ENCODE results near the gene NHSL2. TPM values are rescaled to one million over a fixed set of nuclear protein-coding genes. Genes with fewer than 3 reads are reported as not detected.
A peak's percentile ranks its signal among the peaks of the same experiment; 100 is the strongest.

NHSL2 gene
- total RNA-seq, 4 donors from 2014 or later: 16.2 to 26.5 (median 23.0) TPM

DNA sequence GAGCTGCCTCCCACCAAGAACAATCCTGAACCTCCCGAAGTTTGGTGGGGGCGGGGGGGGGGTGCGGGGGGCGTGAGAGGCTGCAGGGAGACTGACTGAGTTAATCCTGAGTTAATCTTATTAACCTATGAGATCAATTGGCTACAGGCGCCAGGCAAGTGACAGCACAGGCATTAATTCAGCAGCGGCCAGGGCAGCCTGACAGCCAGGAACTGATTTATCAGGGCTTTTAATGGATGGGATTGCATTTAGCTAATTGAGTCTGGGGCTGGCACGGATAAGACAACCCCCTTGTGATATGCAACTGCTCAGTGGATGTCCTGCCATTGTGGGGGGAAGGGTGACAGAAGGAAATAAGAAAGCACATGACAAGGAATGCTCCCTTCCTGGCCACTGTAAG, 204.7 kb downstream of the NHSL2 start:
- no peak overlapping the region for H3K27ac ChIP-seq
- no peaks in the 10 kb centered on the region for H3K9me3 ChIP-seq
- no peaks in the 10 kb centered on the region for H3K27me3 ChIP-seq
- no peaks in the 10 kb centered on the region for H3K36me3 ChIP-seq
- H3K4me3 ChIP-seq: no peak overlapping the region
- WGBS, 2 donors: 39 to 59% methylated on average over 4 to 7 of the region's 7 CpGs
- TF ChIP-seq POLR2A (IDR thresholded peaks at IDR 0.05): no peak
- no peak for TF ChIP-seq EP300 (IDR thresholded peaks at IDR 0.05)
- TF ChIP-seq, protein P1, sequence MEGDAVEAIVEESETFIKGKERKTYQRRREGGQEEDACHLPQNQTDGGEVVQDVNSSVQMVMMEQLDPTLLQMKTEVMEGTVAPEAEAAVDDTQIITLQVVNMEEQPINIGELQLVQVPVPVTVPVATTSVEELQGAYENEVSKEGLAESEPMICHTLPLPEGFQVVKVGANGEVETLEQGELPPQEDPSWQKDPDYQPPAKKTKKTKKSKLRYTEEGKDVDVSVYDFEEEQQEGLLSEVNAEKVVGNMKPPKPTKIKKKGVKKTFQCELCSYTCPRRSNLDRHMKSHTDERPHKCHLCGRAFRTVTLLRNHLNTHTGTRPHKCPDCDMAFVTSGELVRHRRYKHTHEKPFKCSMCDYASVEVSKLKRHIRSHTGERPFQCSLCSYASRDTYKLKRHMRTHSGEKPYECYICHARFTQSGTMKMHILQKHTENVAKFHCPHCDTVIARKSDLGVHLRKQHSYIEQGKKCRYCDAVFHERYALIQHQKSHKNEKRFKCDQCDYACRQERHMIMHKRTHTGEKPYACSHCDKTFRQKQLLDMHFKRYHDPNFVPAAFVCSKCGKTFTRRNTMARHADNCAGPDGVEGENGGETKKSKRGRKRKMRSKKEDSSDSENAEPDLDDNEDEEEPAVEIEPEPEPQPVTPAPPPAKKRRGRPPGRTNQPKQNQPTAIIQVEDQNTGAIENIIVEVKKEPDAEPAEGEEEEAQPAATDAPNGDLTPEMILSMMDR (IDR thresholded peaks at IDR 0.05): no peak
- H3K4me1 ChIP-seq: peaks cover 0 to under 1% (median 0%) of the 10 kb centered on the region in 4 donors
- no peak for DNase-seq (ENCODE audit: low spot score in 2 of 2)

GRCh38 chrX:72117636-72118210, 207.1 kb downstream of the NHSL2 start:
- no peaks in the 10 kb centered on the region for H3K27me3 ChIP-seq
- DNase-seq (ENCODE audit: low spot score in 2 of 2): no peak
- H3K4me1 ChIP-seq: peaks cover 0 to 23% (median 9%) of the 10 kb centered on the region in 4 donors
- H3K27ac ChIP-seq: no peak overlapping the region
- TF ChIP-seq, protein P1 (IDR thresholded peaks at IDR 0.05): no peak
- TF ChIP-seq POLR2A (IDR thresholded peaks at IDR 0.05): no peak
- no peak for TF ChIP-seq EP300 (IDR thresholded peaks at IDR 0.05)
- H3K36me3 ChIP-seq: no peaks in the 10 kb centered on the region
- H3K4me3 ChIP-seq: no peak overlapping the region
- H3K9me3 ChIP-seq: no peaks in the 10 kb centered on the region
- 96 to 100% methylated on average over 2 of the region's 2 CpGs for WGBS, 2 donors

GRCh38 chrX:72120837-72121236, 210.2 kb downstream of the NHSL2 start:
- Histone ChIP-seq H3K9me3 (no peaks in the 10 kb centered on the region), H3K4me1 (peaks cover 0 to 47% (median 15%) of the 10 kb centered on the region in 4 donors), H3K27me3 (peaks cover 0 to 16% of the 10 kb centered on the region in 2 donors), H3K27ac (peak overlapping the region in 2 of 4 donors; percentile 76 to 77), H3K4me3 (no peak overlapping the region), H3K36me3 (no peaks in the 10 kb centered on the region)
- no peak for DNase-seq (ENCODE audit: low spot score in 2 of 2)
- TF ChIP-seq, protein P1 (IDR thresholded peaks at IDR 0.05): no peak
- TF ChIP-seq POLR2A (IDR thresholded peaks at IDR 0.05) (no peak), EP300 (IDR thresholded peaks at IDR 0.05) (no peak)
- 75% methylated on average over 6 of the region's 6 CpGs; no CpG with 5 or more reads in 1 of the 2 donors for WGBS, 2 donors

DNA sequence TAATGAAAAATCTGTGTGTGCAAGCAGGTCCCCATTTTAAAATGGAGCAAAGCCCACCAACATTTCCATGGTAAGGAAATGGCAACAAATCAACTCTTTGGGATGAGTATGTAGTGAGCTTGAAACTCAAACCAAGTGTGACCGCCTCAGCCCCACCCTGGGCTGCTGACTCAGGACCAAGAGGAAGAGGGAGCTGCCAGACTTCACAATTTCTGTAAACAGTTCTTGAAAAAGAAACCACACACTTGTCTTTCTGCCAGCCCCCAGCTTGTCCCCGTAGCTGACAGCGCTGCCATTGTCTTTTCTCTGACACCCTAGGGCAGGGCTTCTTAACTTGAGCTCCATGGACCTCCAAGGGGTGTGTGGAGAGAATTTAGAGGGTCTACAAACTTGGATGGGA, 210.7 kb downstream of the NHSL2 start:
- DNase-seq (ENCODE audit: low spot score in 2 of 2): peak; percentile 45 to 69

DNA sequence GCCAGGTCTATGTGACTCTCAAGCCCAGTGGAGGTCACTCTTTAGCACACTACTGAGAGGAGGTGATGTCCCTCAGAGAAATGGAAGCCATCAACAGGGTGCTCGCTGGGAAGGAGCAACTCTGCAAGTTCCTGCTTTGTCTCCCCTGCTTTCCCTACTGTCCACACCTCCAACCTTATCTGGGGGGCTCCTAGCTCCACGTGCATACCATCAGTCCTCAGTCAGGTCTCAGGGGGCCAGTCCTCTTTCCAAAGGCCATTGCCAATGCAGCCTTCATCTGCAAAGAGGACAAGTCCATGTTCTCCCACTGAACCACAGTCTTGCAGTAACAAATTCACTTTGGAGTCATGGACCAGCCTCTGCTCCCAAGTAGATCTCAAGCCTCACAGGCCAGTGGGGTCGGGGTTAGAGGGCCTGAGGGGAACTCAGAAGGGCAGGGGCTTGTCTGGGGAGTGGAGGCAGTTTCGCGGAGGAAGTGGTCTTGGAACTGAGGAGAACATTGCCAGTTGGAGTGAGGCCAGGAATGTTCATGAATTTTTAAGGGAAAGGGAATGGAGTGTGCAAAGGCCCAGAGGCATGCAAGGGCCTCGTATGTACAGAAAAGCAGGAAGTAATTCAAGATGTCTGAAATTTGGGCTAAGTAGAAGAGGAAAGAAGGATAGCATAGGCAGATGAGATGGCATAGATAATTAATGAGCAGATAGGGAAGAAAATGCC, 212.1 kb downstream of the NHSL2 start:
- WGBS, 2 donors: 66 to 67% methylated on average over 6 of the region's 6 CpGs
- TF ChIP-seq EP300 (IDR thresholded peaks at IDR 0.05) (no peak), POLR2A (IDR thresholded peaks at IDR 0.05) (no peak)
- H3K4me3 ChIP-seq: no peak overlapping the region
- H3K27ac ChIP-seq: peak overlapping the region in 2 of 4 donors; percentile 26 to 74
- peaks cover 0 to 24% of the 10 kb centered on the region in 2 donors for H3K27me3 ChIP-seq
- peaks cover 0 to 60% (median 18%) of the 10 kb centered on the region in 4 donors for H3K4me1 ChIP-seq
- no peaks in the 10 kb centered on the region for H3K36me3 ChIP-seq
- no peaks in the 10 kb centered on the region for H3K9me3 ChIP-seq
- DNase-seq (ENCODE audit: low spot score in 2 of 2): no peak

More for the DNA sequence above, 210.7 kb downstream of the NHSL2 start:
- Histone ChIP-seq H3K27me3 (peaks cover 0 to 20% of the 10 kb centered on the region in 2 donors), H3K4me3 (no peak overlapping the region), H3K27ac (peak overlapping the region in 2 of 4 donors; percentile 76 to 77), H3K9me3 (no peaks in the 10 kb centered on the region), H3K36me3 (no peaks in the 10 kb centered on the region), H3K4me1 (peaks cover 0 to 52% (median 18%) of the 10 kb centered on the region in 4 donors)
- TF ChIP-seq POLR2A (IDR thresholded peaks at IDR 0.05) (no peak), EP300 (IDR thresholded peaks at IDR 0.05) (peak in 1 of 2 donors; percentile 51)
- WGBS, 2 donors: 7 to 26% methylated on average over 3 of the region's 3 CpGs
